Fibroblast of skin of right quadriceps (primary cell): Measurements from ENCODE around the gene NPTX1.

ENCODE experiments used
- DNase-seq: peaks from one replicate; pipeline ENCODE4 v3.0.0-alpha.2; 2013

NPTX1 gene

DNA sequence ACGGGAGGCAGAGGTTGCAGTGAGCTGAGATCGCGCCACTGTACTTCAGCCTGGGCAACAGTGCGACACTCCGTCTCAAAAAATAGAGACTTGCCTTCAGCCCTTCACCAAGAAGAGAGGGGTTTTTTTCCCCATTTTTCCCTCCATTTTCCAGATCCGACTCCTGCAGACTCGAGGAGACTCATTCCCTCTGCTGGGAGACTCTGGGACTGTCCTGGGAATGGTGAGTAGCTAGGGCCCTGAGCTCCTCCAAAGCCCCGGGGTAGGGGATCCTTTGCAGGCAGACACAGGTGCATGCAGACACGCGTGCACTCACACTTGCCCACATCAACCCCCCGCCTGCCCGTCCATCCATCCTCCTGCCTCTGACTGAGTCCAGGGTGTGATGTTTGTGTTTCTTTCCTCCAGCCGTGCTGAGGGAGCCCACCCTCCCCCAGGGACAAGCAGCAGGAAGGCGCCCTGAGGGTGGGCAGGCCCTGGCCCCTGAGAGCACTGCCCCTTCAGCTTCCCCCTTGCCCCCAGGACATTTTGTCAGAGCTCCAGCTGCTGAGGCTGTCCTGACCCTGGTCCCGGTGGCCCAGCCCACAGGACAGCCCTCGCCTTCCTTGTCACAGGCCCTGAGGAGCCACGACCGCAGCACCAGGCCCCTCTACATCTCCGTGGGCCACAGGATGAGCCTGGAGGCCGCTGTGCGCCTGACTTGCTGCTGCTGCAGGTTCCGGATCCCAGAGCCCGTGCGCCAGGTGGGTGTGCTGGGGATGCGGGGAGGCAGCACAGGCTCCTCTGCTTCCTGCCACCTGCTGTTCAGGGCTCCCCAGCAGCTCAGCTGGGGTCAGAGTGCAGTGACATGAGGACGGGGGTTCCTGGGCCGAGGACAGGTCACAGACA, 51.3 kb downstream of the NPTX1 start:
- DNase-seq = no peak

DNA sequence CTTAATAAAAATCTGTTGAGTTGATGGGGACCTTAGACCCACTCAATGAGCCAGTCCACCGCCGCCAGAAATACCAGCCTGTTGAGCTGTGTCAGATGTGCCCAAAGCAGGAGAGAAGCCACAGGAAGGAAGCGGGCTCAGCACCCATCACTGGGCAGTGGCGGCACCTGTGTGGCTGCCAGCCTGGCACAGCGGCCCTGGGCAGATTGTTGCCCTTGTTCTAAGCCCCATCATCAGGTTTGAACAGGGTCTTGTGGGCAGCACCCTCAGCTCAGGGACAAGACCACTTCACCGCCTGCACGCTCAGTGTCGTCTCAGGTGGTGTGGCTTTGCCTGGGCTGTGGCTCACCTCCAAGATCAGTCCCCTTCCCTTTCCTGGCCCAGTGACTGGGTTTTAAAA, 52.1 kb downstream of the NPTX1 start:
- no peak for DNase-seq

DNA sequence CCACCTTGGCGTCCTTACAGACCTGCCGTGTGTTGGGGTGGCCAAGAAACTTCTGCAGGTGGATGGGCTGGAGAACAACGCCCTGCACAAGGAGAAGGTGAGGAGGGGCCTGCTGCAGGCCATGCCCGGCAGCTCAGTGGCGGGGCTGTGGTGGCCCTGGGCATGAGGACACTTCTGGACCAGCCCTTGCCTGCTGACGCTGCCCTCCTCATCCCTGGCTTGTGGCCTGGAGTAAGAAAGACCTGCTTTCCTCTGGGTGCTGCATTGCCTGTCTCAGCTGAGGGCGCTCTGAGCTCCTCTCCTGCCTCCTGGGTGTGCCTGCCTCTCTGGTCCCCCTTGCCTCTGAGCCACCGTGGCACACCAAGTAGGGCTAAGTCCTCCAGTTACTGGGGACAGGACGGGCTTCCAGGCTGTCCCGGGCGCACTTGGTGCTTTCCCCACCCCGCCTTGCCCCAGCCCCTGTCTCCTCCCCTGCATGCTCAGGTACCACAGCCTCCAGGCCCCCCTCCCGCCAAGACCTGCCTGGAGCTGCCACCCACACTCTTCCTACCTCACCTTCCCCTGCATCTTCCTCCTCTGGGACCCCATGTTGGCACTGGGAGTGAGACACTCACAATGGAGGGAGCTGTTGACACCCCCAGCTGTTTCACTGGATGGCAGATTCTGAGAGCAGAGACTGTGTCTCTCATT, 52.7 kb downstream of the NPTX1 start:
- no peak for DNase-seq

DNA sequence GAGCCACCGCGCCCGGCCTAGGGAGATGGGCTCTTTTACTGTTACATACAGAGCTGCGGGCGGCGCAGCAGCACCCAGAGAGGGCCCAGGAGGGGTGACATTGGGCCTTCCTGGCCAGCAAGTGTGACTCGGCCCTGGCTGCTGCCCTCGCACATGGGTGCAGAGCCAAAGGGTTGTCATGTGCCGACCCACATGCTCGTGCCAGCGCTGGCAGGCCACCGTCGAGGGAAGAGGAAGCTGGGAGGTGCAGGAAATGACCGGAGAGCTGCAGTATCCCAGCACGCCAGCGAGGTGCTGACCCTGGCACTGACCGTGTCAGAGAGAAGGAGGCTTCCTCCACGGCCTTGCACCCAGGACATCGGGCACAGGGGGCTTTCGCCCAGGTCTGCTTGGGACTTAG, 53.4 kb downstream of the NPTX1 start:
- DNase-seq = no peak

DNA sequence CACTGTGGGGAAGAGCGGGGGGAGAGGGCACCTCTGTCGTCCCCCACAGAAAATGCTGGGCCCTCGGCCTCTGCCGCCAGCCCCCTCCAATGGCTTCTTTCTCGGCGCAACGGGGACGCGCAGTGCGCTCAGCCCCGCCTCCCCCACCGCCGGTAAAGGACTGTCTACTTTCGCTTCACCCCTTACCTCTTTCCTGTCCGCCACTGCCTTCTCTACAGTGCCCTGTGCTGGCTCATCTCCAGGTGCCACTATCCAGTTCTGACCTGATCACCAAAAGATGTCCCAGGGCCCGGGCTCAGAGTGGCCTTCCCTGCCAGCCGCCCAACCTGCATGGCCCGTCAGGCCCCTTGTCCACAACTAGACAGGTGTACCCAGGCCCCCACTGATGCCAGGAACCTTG, 54.1 kb downstream of the NPTX1 start:
- no peak for DNase-seq

DNA sequence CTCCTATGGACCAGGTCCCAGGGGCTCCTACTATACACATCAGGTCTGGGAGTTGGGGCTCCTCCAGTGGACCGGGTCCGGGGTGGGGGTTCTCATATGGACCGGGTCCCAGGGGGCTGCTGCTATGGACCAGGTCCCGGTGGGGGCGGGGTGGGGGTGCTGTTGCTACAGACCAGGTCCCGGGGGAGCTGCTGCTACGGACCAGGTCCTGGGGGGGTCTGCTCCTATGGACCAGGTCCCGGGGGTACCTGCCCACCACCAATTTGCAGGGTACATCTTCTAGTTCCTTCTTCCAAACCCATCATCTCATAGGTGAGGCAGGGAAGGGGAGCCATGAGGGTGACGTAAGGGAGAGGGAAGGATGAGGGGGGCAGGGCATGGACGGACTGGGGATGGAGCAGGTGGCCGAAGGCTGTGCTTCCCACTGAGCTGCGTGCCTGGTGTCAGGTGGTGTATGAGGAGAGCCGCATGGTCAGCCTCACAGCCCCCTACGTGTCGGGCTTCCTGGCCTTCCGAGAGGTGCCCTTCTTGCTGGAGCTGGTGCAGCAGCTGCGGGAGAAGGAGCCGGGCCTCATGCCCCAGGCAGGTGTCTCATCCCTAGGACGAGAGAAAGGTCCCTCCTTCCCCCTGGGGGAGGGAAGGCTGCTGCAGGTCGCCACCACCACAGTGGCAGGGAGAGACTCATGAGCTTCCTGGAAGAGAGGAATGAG, 54.9 kb downstream of the NPTX1 start:
- no peak for DNase-seq

DNA sequence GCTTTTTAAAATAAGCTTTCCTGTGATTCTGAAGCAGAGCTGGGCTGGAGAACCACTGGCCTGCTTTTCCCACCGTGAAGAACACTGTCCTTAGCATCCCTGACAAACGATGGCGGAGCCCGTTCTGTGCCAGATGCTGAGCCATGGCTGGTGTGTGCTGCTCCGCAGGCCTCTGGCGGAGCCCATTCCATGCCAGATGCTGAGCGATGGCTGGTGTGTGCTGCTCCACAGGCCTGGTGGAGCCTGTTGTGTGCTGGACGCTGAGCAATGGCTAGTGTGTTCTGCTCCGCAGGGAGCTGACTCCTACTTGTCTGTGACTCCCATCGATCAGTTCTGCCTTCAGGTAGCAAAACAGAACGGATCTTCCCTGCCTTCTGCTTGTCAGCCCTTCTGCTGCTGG, 57.2 kb downstream of the NPTX1 start:
- DNase-seq = no peak

DNA sequence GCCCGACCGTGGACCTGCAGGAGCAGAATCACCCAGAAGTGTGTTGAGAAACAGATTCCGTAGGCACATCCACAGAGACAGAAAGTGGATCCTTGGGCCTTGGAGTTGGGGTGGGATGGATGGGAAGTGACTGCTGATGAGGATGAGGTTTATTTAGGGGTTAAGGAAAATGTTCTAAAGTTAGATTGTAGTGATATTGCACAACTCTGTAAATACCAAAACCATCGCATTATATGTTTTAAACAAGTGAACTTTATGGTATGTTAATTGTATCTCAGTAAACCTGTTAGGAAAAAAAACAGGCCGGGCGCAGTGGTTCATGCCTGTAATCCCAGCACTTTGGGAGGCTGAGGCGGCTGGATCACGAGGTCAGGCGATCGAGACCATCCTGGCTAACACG, 57.8 kb downstream of the NPTX1 start:
- no peak for DNase-seq
